HG02981 (cell line): ENCODE data around the gene SPG7.
"Not testable (repeated sequence)": the region's sequence is repeated elsewhere in the genome, so short reads cannot be mapped to it uniquely, and the experiment has no call there.

Experiments used
- ATAC-seq: cut with Tn5 transposase; IDR thresholded peaks from one replicate; pipeline ENCODE4 v1.9.1; 2021; ENCODE audit warnings: mild to moderate bottlenecking, moderate library complexity; ENCODE audit not compliant: unreplicated experiment

SPG7 gene

DNA sequence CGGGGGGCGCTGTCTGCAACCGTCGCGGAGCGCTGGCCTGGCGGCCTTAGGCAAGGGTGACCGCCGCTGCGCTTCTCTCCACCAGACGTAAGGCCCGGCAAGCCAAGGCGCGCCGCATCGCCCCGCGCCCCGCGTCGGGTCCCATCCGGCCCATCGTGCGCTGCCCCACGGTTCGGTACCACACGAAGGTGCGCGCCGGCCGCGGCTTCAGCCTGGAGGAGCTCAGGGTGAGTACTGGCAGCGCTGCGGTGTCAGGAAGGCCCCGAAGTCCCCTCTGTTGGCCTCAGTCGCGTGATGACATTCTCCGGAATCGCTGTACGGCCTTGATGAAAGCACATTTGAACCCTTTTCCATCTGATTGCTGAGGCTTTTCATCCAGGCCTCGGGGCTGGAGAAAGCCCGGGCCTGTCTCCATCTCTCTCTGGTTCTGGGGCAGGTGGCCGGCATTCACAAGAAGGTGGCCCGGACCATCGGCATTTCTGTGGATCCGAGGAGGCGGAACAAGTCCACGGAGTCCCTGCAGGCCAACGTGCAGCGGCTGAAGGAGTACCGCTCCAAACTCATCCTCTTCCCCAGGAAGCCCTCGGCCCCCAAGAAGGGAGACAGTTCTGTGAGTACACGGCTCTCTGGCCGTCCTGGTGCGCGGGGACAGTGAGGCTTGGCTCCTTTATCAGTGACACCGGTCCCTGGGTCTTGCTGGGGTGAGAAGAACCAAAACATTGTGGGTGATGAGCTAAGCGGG, 53.1 kb downstream of the SPG7 start:
- no peak for ATAC-seq

DNA sequence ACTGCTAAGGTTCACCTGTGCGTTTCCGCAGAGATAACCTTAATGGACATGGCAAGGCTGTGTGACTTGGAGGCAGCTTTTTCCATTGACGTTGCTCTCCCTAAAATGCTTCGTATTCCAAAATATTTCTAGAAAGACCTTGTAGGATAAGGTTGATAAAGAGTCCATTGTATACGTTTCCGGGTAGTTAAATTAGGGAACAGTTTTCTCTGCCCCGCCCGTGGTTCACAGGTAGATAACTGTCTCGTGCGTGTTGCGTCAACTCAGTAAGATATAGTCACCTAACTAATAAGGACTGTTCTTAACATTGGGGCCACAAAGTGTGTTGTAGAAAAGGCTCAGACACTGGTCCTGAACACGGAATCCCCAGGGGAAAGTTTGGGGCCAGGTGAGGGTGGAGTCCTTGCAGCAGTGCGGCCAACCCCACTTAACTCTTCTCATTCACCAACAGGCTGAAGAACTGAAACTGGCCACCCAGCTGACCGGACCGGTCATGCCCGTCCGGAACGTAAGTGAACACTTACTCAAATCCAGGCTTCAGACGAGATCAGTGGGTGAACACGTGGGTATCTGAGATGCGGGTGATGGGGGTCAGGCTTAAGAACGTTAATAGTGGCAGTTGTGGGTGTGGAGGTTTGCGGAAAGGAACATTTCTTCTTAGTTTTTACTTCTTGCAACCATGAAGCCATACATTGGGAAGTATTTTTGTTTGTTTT, 53.8 kb downstream of the SPG7 start:
- ATAC-seq, result no peak

DNA sequence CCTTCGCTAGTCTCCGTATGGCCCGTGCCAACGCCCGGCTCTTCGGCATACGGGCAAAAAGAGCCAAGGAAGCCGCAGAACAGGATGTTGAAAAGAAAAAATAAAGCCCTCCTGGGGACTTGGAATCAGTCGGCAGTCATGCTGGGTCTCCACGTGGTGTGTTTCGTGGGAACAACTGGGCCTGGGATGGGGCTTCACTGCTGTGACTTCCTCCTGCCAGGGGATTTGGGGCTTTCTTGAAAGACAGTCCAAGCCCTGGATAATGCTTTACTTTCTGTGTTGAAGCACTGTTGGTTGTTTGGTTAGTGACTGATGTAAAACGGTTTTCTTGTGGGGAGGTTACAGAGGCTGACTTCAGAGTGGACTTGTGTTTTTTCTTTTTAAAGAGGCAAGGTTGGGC, 54.7 kb downstream of the SPG7 start:
- ATAC-seq, result no peak

DNA sequence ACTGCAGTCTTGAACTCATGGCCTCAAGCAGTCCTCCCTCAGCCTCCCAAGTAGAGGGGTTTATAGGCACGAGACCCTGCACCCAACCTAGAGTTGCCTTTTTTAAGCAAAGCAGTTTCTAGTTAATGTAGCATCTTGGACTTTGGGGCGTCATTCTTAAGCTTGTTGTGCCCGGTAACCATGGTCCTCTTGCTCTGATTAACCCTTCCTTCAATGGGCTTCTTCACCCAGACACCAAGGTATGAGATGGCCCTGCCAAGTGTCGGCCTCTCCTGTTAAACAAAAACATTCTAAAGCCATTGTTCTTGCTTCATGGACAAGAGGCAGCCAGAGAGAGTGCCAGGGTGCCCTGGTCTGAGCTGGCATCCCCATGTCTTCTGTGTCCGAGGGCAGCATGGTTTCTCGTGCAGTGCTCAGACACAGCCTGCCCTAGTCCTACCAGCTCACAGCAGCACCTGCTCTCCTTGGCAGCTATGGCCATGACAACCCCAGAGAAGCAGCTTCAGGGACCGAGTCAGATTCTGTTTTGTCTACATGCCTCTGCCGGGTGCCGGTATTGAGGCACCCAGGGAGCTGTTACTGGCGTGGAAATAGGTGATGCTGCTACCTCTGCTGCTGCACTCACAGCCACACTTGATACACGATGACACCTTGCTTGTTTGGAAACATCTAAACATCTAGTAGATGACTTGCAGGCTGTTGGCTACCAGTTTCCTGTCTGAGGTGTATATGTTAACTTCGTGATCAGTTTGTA, 55.6 kb downstream of the SPG7 start:
- no peak for ATAC-seq

DNA sequence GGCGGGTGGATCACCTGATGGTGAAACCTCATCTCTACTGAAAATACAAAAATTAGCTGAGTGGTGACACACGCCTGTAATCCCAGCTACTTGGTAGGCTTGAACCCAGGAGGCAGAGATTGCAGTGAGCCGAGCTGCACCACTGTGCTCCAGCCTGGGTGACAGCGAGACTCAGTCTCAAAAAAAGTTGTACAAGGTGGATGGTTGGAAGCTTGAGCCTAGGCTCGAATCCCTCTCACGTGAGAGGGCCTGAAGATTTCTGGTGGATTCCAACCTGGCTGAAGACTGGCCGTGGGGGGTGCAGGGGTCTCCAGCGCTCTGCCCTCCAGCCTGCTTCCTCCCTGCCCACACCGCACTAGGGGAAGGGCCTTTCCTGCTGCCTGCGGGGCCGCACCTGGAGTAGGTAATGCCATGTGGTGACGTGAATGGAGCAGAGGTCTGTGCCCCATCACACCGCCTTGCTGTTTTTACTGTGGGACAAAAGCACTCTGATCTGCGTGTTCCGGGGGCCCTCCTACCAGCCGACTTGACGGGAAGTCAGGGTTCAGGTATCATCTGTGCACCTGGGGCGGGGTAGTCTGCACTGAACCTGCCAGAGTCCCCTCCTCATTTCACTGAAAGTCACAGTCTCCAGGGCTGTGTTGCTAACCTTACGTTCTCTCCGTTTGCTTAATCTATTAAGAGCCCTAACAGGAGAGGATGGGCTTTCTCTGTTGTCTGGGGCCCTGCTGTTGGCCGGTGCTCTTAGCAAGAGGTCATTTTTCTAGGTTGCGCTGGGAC, 56.5 kb downstream of the SPG7 start:
- no peak for ATAC-seq

DNA sequence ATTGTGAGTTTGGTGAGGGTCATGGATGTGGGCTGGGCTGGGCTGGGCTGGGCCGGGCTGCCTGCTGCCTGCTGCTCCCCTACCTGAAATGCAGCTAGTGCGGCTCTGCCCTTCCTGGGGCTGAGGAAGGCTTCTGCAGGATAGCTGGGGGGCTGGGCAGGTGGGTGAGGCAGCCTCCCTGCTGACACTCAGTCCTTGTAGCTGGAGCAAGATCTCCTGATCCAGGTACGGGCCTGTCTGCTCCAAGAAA, 57.0 kb downstream of the SPG7 start:
- ATAC-seq, result no peak

DNA sequence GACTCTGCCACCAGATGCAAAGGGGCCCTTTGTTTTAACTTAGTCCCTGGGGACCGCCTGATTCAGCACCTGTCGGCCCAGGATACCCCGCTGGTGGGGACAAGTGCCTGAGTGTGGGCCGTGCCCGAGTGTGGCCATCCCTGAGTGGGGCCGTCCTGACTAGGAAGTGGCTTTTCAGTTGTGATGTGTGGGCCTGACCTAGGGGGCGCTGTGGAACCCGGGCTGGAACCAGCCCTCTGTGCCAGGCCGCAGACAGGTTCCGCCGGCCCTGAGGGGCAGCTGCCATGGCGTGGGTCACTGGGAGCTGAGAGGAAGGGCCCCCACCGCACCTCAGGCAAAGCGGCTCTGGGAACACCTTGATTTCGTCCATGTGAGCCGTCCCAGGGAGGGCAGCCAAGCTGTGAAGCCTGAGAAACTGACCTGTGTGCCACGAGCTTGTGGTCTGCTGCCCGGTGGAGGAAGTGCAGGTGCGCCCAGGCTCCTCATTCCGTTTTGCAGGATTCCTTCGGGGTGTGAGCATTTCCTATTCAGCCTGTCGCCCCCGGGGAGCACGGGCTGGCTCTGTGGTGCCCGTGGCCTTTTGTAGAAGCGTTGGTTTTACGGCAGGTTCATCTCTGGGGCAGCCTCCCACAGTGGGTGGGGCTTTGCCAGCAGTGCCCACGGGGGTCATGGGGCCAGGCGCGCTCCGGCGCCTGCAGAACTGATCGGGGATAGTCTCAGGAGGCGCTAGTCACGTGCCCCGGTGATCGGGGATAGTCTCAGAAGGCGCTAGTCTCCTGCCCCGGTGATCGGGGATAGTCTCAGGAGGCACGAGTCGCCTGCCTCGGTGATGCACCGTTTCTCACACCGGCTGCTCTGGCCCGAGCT, 57.5 kb downstream of the SPG7 start:
- ATAC-seq, result no peak

DNA sequence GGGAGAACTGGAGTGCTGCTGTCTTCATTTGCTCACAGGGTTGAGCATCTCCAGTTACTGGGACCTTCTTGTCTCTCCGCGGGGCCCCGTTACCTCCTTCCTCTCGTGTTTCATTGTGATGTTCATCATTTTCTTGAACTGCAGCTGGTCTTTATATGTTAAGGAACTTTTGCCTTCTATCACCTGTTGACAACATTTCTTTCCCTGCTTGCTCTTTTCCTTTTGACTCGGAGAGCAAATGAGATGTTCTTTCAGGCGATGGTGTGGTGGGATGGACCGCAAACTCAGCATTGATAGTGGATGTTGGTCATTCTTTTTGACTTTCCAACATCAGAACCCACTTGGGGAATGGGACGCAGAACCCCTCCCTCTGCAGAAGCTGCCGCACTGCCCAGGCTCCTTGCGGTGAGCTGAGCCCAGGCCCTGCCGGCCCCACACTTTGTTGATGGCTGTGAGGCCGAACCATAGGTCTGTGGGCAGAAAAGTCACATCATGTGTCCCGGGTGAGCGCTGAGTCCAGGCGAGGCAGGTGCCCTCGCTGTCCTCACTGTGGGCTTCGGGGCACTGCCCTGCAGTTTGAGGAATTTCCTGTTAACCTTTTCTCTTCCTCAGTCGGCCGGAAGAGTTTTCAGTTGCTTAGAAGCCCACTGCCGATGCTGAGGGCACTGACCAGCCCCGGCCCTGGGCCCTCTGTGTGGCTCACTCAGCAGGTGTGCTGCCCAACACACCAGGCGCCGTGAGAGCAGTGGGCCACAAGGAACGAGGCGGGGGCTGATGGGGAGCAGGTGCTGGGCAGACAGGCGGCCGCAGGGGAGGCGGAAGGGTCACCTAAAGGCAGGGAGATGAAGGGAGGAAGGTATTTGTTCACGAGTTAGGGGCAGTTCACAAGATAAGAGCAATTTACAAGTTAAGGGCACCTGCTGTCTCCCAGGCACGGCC, 59.7 kb downstream of the SPG7 start:
- no peak for ATAC-seq

DNA sequence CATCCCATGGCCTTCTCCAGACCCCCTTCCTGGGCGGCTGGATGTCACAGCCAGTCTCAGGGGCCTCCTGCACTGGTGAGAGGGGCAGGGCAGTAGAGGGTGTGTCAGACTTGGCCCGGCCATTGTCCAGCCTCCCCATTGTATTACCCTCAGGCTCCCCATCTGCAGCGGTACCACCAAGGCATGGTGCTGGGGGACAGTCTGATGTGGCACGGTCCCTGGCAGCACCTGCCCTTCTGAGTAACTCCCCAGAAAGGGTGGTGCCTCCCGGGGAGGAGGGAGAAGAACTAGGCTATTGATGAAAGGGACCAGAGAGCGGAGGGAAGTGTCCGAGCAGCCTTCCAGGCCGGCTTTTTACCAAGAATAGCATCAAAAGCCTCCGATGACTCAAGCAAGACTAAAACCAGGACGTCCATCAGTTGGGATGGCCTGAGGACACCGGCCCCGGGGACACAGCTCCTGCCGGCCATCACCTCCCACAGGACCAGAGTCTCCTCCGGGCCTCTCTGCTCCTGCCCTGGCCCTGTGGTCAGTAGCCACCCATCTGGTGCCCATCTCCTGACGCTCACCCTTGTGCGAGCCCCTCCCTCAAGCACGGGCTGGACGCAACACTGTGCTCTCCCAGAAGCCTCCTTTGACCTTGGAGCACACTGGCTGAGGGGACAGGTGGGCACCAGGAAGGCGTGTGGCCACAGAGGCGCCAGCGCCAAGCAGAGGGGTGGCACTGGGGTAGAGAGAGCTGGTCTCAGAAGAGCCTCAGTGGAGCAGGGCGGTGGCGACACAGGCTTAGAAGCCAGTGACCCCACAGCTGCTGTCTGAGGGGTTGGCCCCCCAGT, 61.5 kb downstream of the SPG7 start:
- no peak for ATAC-seq

DNA sequence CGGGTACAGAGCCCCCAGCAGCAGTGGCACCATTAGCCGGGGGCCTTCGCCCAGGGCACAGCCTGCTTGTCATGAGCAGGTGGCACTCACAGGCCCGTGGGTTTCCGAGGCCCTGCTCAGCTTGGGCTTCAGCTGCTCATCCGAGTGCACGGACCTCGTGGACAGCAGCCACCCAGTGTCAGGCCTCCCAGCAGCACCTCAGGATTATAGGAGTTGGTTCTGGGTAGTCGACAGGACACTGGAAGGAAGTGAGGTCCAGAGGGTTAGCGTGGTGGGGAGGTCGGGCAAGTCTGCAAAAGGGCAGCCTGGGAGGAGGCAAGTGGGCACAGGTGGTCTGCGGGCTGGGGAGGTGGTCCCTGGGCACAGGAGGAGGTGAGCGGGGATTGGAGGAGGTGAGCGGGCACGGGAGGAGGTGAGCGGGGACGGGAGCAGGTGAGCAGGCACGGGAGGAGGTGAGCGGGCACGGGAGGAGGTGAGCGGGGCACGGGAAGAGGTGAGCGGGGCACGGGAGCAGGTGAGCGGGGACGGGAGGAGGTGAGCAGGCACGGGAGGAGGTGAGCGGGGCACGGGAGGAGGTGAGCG, 62.2 kb downstream of the SPG7 start:
- no peak for ATAC-seq

DNA sequence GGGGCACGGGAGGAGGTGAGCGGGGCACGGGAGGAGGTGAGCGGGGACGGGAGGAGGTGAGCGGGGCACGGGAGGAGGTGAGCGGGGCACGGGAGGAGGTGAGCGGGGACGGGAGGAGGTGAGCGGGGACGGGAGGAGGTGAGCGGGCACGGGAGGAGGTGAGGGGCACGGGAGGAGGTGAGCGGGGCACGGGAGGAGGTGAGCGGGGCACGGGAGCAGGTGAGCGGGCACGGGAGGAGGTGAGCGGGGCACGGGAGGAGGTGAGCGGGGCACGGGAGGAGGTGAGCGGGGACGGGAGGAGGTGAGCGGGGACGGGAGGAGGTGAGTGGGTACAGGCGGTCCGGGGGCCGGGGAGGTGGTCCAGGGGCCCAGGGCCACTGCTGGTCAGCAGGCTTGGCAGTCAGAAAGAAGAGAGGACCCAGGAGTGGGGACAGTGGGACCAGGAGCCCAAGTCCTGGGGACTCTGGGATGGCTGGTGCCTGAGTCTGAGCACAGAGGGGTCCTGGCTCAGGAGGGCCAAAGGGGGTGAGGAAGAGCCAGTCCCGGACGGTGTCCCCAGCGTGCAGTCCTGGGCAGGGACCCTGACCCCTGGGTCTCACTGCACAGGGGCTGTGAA, 62.9 kb downstream of the SPG7 start:
- ATAC-seq, result not testable (repeated sequence)

DNA sequence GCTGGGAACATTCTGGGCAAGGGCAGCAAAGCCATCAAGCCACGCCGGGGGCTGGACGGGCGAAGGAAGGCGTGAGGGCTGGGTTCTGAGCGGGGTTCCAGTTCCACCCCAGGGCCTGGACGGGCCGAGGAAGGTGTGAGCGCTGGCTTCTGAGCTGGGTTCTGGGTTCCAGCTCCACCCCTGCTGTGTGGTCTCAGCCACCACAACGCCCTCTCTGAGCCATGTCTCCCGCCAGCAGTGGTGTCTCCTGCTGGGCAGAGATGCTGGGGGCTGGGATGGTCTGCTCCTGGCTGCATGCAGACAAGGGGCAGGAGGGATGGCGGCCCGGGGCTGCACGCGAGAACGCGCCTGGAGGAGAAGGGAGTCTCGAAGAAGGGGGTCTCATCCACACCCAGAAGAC, 63.4 kb downstream of the SPG7 start:
- ATAC-seq, result no peak

DNA sequence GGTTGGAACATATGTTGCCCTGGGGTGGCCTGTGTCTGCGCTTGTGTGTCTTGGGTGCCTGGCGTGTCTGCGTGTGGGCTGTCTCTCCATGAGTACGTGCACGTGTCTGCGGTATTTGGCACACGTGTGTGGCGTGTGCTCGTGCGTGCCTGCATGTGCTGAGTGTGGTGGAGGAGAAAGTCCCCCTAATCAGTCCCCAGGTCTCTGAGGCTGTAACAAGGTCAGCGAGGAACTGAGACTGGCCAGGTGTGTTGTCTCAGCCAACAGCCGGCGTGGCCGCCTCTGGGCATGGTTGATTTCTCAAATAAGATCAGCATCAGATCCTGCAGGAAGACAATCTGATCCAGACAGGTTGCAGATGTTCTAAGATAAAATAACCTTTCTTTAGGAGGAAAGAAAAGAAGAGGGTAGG, 63.9 kb downstream of the SPG7 start:
- no peak for ATAC-seq

DNA sequence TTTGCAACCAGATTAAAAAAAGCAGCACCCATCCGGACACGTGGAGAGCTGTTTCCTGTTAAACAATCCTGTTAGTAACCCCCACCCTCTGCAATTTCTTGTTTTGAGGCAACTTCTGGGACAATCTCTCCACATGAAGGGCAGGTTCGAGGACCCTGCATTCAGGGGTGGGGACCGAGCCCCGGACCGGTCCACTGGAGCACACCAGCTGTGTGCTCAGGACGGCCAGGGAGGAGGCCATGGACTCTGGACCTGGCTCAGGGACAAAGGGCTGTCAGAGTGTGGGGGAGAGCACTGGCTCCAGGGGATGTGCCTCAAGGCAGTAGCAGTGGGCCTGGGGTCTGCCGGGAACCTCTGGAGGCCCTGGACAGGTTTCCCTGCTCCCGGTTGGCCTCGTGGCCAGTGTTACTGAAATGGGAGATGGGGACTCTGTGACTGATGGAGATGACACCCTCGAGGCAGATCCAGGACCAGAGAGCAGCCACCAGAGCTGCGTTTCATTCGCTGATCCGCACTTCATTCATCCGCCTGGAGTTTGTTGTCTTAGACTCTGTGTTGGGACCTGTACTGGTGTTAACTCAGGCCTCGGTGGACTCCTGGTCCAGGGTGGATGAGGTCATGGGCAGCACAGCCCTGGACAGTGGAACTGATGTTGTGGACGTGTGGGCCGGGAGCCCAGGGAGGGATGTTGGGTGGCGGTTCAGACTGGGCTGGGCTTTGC, 64.4 kb downstream of the SPG7 start:
- no peak for ATAC-seq

DNA sequence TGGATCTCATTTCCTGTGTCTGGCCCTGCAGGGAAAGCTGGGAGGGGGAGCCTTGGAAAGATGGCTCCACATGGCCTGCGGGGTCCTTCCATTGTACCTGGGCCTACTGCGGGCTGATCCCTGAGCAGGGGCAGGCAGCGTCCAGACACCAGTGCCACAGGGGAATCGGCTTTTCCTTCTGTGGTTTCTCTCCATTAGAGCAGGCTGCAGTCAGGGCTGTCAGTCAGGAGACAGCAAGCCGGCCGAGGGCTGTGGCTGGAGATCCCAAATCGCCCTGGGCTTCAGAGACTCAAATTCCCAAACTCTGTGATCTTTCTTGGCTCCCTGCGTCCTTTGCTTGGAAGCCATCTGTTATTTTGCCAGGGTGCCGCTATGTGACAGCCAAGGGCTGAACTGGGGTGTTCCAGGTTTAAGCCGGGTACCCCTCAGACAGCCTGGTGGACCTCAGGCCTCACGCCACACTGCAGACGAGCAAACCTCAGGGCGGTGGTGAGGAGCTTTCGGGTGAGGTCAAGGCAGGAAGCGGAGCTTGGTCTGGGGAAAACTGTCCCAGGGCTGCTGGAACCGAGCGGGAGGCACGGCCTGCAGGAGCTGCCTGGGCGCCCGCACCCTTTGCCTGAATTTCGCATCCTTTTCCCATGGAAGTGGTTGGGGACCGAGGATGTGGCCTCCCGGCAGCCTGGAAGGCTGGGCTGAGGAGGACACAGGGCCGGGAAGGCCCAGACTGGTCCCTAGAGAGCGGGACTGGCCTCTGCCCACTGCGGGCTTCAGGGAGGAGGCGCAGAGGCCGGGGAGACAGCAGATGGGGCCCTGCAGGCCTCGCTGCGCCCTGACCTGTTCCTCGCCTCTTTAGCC, 65.8 kb downstream of the SPG7 start:
- no peak for ATAC-seq

DNA sequence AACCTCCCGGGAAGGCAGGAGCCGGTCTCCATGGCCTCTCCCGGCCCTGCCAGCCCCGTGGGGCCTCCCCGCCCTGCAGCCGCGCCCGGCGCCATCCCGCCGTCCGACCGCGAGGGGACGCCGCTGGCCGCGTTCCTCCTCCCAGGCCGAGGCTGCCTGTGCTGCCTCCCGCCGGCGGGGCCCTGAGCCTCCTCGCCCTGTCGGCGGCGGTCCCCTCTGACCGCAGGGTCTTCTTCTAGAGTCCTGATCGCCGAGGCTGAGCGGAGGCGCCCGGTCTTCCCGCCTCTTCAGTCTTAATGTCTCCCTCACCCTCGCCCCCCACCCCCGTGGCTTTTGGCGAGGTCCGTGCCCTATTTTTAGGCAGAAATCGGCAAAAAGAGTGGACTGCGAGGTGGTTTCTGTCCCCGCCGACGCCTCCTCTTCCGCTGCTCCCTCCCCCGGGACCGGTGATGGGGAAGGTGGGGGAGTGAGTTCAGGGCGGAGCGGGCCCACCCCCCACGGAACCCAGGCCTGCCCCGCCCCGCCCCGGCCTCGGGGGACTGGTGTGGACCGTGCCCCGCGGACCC, 66.6 kb downstream of the SPG7 start:
- no peak for ATAC-seq
